Body of pancreas (tissue), 4 donors: ENCODE results near the gene SAFB2.

Source experiments
- POLR2A ChIP-seq, 3 donors: fragments of 450-650 bp; IDR thresholded peaks; one replicate each; pipeline ENCODE4 v1.6.1; 2016; ENCODE audit warnings: antibody characterized with exemption in 3 of 3, mild to moderate bottlenecking in 2 of 3
- TF ChIP-seq, protein P1 (sequence below), 7 experiments: fragments of 450-650 bp in 4 of 7; fragments of 200-600 bp in 3 of 7; sonication (generic) in 3 of 7; IDR thresholded peaks; one replicate each; pipeline ENCODE4 v1.5.1; 2016 to 2019; ENCODE audit warnings: antibody characterized with exemption in 7 of 7

DNA sequence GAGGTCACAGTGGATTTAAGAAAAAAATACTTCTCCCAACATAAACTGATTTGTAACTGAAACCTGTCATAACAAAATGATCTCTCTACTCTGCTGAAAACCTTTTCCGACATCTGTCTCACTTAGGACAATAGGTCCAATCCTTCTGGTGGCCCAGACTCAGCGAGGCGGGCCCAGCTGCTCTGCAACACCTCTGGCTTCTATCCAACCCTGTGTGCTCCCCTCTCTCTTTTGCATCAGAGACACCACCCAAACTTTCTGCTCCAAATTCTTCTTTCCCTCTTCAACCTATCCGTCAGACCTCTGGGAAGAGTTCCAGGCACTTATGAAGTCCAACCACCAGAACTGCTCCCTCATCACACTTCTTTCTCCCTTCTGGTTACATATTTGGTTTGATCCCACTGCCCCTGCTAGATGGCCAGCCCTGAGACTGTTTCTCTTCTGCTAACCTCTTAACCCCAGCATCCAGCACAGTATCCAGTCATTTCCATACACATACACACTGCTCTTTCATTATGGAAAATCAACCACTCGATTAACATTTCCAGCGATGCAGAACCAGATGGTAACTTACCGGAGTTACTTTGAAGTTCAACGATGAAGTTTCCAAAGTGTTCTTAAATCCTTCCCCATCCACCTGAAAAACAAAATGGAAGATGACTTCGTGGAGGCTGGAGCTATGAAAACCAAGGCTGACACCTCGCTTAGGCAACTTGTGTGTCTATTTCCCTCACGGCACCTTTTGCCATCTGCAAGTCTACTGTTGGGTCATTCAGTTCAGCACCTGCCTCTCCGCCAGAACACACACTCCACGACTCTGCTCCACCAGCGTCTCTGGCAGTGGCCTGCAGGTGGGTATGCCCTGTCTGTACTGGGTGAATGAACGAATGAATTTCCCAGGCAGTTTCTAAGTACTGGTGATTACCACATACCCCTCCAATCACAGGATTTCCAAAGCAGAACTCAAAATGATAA is 9.4 kb downstream of the SAFB2 start:
- TF ChIP-seq POLR2A (IDR thresholded peaks at IDR 0.05): no peak
- TF ChIP-seq, protein P1, sequence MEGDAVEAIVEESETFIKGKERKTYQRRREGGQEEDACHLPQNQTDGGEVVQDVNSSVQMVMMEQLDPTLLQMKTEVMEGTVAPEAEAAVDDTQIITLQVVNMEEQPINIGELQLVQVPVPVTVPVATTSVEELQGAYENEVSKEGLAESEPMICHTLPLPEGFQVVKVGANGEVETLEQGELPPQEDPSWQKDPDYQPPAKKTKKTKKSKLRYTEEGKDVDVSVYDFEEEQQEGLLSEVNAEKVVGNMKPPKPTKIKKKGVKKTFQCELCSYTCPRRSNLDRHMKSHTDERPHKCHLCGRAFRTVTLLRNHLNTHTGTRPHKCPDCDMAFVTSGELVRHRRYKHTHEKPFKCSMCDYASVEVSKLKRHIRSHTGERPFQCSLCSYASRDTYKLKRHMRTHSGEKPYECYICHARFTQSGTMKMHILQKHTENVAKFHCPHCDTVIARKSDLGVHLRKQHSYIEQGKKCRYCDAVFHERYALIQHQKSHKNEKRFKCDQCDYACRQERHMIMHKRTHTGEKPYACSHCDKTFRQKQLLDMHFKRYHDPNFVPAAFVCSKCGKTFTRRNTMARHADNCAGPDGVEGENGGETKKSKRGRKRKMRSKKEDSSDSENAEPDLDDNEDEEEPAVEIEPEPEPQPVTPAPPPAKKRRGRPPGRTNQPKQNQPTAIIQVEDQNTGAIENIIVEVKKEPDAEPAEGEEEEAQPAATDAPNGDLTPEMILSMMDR (IDR thresholded peaks at IDR 0.05): no peak
